ENCODE results near the gene DMAP1.

DMAP1 gene

DNA sequence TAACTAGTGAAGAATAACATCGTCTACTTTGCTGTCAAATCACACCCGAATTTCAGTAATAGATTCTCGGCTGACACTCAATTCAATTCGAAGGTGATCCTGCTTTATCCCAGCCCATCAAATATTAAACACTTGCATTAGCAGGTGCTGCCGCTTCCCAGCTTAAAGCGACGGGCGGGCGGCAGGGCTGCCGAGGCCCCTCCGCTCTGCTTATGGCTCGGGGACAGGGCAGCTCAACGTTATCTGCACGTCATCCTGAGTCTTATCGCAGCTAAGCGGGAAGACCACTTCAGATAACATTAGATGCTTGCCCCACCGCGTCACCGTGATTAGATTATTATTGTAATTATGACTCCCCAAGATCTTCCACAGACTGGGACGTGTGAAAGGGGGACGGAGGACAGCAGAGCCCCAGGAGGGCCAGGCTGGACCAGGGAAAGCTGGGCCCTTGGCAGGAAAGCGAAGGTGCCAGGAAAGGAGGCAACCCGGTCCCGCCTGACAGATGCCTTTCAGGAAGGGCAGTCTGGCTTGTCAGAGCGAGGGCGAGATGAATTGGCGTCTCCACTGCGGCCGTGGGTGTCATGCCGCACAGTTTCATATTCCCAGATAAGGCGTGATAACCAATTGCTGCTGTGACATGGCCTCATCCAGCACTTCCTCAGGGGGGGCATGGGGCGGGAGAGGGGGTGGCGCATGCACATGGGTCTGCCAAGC is 37.0 kb downstream of the DMAP1 start:
- no peak for TF ChIP-seq JUND (IDR thresholded peaks at IDR 0.05; ENCODE audit: low read depth)
- no peak for DNase-seq (ENCODE audit: low read depth in 1 of 2, low spot score in 1 of 2)
- in situ Hi-C loops (cut with HindIII; ENCODE audit: low pct_unique_long_range_greater_than_20kb, low sequenced_read_pairs), result no loop called here

DNA sequence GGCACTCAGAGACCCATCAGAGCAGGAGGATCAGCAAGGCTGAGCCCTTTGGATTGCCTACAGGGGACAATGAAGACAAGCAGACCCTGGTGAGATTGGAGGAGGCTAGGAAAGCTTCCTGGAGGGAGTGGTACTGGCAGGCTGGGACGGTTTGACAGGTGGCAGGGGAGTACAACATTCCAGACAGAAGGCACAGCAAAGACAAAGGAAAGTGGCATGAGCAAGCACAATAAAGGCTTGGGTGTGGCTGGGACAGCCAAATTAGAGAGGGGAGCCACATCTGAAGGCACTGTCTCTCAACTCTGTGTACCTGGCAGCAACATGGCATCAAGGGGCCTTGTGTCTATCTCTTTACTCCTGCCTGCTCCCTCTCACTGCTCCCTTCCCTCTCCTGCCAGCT is 38.2 kb downstream of the DMAP1 start:
- in situ Hi-C loops (cut with HindIII; ENCODE audit: low pct_unique_long_range_greater_than_20kb, low sequenced_read_pairs), result no loop called here
- no peak for DNase-seq (ENCODE audit: low read depth in 1 of 2, low spot score in 1 of 2)
- TF ChIP-seq JUND (IDR thresholded peaks at IDR 0.05; ENCODE audit: low read depth), result no peak

DNA sequence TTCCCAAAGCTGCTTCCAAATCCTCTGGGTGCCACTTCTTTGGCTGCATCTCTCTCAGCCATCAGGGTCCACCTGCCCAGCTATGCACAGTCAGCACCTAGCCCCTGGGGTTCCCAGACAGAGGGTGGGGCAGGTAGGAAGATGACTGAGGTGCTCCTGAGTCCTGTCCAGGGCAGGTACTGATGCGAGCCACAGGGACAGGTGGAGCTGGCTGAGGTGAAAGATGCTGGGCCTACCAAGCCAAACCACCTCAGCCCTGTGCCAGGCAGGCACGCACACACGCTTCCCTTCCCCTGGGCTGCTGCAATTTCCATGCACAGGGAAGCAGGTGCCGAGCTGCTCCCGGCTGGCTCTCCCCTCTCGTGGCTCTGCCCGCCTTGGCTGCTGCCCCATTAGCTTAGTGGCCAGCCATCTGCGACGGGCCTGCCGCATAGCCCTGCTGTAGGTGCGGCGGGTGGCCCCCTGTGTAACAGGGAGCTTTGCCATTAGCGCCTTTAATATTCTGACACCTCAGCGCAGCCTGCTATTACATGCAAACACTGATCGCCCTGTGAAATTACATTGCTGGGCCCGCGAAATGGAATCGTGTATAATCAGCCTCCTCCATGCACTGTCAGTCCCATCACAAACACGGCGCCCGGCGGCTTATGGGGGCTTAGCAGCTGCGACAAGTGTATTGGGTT is 38.9 kb downstream of the DMAP1 start:
- in situ Hi-C loops (cut with HindIII; ENCODE audit: low pct_unique_long_range_greater_than_20kb, low sequenced_read_pairs), result no loop called here
- TF ChIP-seq JUND (IDR thresholded peaks at IDR 0.05; ENCODE audit: low read depth), result no peak
- no peak for DNase-seq (ENCODE audit: low read depth in 1 of 2, low spot score in 1 of 2)

DNA sequence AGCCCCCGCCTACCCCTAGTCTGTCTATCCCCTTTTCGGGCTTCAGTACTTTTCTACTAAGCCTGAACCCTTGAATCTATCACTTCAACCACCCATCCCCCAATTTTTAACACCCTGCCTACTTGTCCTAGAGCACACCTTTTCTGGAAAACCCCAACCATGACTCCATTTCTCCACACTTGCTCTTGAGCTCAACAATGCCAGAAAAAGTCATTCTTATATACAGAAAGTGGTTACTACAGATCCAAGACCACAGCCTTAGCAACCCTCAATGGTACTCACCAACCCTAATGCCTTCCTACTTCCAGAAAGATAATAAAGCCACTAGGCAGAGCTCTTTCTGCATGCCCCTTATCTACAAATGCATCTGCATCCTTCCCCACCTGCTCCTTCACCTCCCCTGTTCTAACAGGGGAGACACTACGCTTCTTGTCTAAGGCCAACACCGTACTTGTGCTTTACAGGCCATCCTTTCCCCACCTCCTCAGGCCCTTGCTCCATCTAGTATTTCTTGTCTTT is 41.2 kb downstream of the DMAP1 start:
- DNase-seq (ENCODE audit: low read depth in 1 of 2, low spot score in 1 of 2), result no peak
- TF ChIP-seq JUND (IDR thresholded peaks at IDR 0.05; ENCODE audit: low read depth), result no peak
- in situ Hi-C loops (cut with HindIII; ENCODE audit: low pct_unique_long_range_greater_than_20kb, low sequenced_read_pairs), result no loop called here

DNA sequence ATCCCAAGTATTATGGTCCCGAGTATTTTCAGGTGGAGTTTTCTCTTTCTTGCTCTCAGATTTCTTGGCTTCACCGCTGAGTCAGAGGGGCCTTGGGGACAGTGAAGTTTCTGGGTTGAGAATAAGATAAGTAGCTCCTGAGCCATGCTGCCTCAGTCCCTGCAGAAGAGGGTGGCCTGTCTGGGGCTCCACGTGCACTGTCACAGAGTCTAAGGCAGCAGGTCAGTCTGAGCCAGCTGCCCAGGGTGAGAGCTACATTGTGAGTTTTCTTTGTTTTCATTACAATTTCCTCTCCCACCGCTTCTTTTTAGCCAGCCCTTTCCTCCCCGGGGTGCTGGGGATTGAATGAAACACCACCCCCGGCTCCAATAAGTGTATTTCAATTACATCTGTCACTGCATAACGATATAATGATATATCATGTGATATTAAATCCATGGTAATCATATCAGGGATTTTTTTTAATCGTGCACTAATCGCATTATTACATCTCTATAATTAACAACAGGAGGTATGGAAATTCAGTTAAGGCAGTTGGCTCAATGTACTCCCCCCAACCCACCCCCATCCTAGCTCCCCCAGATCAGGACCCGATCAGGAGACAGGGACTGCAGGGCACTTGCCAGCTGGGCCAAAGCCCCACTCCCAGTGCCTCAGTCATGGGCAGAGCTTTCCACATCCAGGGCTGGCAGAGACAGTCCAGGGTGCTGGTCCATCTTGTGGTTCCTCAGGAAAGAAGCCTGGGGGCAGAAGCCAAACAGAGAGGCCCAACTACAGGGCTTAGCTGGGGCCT is 43.7 kb downstream of the DMAP1 start:
- DNase-seq (ENCODE audit: low read depth in 1 of 2, low spot score in 1 of 2), result no peak
- in situ Hi-C loops (cut with HindIII; ENCODE audit: low pct_unique_long_range_greater_than_20kb, low sequenced_read_pairs), result no loop called here
- TF ChIP-seq JUND (IDR thresholded peaks at IDR 0.05; ENCODE audit: low read depth), result no peak

DNA sequence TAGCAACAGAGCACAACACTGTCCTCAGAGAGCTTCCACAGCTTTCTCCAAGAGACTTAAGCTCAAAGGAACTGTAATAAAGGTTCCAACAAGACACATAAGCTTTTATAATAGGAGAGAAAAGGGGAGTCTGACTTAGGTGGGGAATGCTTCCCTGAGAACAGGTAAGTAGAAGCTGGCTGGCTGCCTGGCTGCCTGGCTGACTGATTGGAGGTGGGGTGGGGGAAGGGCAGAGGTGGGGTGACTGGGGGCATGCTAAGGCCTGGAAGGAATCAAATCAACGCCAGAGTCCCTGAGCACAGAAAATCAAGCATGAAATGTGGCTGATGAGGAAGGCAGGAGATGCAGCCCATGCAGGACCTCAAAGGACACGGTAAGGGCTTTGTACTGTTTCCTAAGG is 45.8 kb downstream of the DMAP1 start:
- in situ Hi-C loops (cut with HindIII; ENCODE audit: low pct_unique_long_range_greater_than_20kb, low sequenced_read_pairs), result no loop called here
- DNase-seq (ENCODE audit: low read depth in 1 of 2, low spot score in 1 of 2), result no peak
- TF ChIP-seq JUND (IDR thresholded peaks at IDR 0.05; ENCODE audit: low read depth), result no peak

DNA sequence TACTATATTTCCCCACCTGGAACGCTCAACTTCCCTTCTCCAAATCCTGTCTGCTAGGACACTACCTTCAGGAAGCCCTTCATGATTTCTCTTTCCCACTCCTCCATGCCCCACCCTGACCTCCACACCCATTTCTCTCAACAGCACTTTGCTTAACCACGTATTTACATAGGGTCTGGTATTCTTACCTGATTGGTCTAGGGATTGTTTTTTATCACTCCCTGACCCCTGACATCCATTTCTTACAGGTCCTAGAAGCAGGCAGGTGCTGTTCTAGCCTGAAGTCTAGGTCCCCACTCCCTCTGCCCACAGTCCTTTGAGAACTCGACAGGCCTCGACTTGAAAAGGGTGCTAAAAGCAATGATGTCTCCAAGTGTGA is 47.5 kb downstream of the DMAP1 start:
- in situ Hi-C loops (cut with HindIII; ENCODE audit: low pct_unique_long_range_greater_than_20kb, low sequenced_read_pairs), result no loop called here
- TF ChIP-seq JUND (IDR thresholded peaks at IDR 0.05; ENCODE audit: low read depth), result no peak
- no peak for DNase-seq (ENCODE audit: low read depth in 1 of 2, low spot score in 1 of 2)

DNA sequence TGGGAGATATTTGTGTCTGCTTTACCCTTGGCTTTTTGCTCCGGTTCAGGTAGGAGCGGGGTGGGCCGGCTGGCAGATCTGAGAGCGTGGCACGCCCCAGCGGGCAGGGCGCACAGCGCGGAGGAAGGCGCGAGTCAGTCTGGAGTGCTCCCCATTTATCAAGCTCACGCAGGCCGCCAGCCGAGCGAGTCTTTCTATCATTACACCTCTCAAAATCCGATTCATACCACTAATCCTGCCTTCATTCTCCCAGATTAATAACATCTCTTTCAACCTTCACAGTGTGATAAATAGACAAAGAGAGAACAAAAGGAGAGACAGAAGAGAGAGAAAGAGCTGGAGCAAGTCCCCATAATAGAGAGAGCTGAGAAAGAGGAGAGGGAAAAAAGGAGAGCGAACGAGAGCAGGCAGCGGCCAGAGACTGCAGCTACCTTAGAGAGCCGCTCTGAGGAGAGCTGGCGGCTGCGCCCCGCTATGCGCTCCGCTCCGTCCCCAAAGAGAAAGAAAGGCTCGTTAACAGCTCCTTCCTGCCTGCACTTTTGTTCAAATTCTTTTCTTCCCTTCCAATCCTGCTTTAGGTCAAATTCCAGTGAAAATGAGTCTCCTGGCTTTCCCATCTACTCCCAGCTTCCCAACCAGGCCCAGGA is 48.0 kb downstream of the DMAP1 start:
- no peak for DNase-seq (ENCODE audit: low read depth in 1 of 2, low spot score in 1 of 2)
- TF ChIP-seq JUND (IDR thresholded peaks at IDR 0.05; ENCODE audit: low read depth), result no peak
- in situ Hi-C loops (cut with HindIII; ENCODE audit: low pct_unique_long_range_greater_than_20kb, low sequenced_read_pairs), result no loop called here

DNA sequence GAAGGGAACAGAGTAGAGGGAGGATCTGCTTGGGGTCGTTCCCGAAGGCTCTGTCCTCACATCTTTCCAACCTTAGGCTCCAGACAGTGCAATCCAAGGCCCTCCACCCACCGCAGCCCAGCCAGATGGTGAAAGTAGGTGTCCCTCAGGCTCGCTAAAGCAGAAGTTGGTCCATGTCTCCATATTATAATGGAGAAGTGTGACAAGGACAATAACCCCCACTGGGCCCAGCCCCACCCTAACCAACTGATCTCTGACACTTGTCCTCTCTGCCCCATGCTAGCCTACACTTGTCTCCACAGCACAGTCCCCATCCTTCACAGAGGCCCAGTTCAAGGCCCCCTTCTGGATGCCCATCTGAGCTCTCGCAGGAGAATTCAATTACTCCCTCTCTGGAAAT is 48.7 kb downstream of the DMAP1 start:
- no peak for DNase-seq (ENCODE audit: low read depth in 1 of 2, low spot score in 1 of 2)
- no peak for TF ChIP-seq JUND (IDR thresholded peaks at IDR 0.05; ENCODE audit: low read depth)
- in situ Hi-C loops (cut with HindIII; ENCODE audit: low pct_unique_long_range_greater_than_20kb, low sequenced_read_pairs), result no loop called here

DNA sequence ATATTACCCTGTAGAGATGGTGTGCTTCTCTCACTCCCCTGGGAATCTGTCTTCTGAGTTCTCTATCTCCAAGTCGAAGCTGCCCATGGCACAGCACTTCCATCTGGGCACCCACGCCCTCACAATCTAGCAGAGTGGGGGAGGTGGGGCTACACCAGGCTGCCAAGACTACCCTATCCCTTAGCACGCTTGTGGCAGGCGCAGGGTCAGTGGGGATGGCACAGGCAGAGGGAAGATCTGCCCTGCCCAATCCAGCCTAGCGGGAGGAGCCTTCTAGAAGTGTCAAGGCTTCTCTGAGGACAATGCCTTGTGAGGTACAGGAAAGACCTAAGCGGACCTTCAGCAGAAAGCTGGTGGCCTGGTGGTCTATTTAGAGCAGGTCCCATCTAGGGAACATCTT is 49.1 kb downstream of the DMAP1 start:
- no peak for DNase-seq (ENCODE audit: low read depth in 1 of 2, low spot score in 1 of 2)
- TF ChIP-seq JUND (IDR thresholded peaks at IDR 0.05; ENCODE audit: low read depth), result no peak
- in situ Hi-C loops (cut with HindIII; ENCODE audit: low pct_unique_long_range_greater_than_20kb, low sequenced_read_pairs), result no loop called here

DNA sequence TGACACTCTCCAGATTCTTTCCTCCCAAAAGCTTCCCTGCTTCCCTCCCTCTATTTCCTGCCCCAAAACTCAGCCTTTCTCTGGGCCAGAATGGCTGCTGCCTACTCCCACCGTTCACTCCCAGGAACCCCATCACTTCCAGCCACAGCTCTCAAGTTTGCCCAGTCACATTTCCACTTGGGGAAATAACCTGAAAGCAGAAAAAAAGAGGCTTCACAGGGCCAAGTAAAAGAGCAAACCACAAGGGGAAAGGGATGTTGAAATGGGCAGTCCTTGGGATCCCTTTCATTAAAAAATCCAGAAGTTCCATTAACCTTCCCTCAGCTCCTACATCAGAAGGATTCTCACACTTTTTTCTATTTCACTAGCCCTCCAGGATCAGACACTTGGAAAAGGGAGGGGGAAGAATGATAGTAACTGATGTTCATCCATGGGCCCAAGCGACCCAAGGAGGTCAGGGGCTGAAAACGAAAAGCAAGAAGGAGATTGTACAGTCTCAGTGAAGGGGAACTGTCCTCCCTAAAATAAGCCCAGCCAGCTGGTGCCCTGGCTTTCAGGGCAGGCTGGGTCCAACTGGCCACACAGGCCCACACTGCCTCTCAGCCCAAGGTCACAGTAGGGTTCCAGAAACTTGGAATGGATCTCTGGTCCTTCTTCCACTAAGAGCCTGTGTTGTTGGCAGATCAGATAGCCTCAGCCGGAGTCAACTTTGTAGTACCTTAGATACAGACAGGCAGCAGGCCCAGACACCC is 49.7 kb downstream of the DMAP1 start:
- no peak for DNase-seq (ENCODE audit: low read depth in 1 of 2, low spot score in 1 of 2)
- in situ Hi-C loops (cut with HindIII; ENCODE audit: low pct_unique_long_range_greater_than_20kb, low sequenced_read_pairs), result no loop called here
- no peak for TF ChIP-seq JUND (IDR thresholded peaks at IDR 0.05; ENCODE audit: low read depth)

Data from T47D (cell line).